GM18951 (cell line): ENCODE measurements around the gene TMEM39B.
A peak's percentile ranks its signal among the peaks of the same experiment; 100 is the strongest.

ENCODE experiments used
- POLR2A ChIP-seq: IDR thresholded peaks from 4 replicates; pipeline ENCODE4 v1.6.1; 2011; ENCODE audit warnings: mild to moderate bottlenecking; ENCODE audit not compliant: insufficient read length, insufficient read depth; ENCODE audit errors: extremely low read depth
- in situ Hi-C: fragments of 300-500 bp; cut with MboI; formaldehyde crosslinking; loops from one replicate; pipeline ENCODE4 v1.12.0; 2022; ENCODE audit warnings: low sequenced_read_pairs, mixed read lengths, inconsistent platforms; ENCODE audit not compliant: unreplicated experiment

The TMEM39B gene

DNA sequence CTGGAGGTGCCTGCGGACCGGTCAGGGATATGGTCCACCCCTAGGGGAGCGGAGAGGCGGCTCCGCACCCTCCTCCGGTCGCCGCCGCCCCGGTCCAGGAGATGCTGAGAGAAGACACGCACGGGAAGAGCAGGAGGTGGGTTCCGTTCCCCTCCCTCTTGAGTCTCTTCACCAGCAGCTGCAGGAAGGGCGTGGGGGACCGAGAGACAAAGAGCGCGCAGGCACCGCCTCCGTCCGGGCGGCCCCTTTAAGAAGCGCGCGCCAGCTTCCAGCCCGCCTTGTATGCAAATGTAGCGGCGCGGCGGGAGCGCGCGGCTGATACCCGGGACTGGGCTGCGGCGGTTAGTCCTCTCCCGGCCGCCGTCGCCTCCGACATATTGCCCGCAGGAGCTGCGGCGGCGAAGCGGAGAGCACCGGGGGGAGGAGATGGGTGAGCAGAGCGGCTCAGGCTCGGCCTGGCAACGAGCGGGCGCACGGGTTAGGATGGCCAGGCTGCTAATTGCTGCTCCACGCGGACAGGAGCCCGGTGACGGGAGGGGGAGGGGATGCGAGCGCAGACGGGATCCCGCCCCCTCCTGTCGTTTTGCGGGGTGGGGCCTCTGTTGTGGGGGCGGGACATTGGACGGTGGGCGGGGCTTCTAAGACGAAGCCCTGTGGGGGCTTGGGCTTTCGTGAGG lies at the start of gene TMEM39B:
Gene TMEM39B (plus strand): TSS at position 318 of the 677 bp plus-strand sequence. CDS start 109 bp downstream, at position 427.
- TF ChIP-seq POLR2A = peak; percentile 93
- in situ Hi-C loops = no loop called here

DNA sequence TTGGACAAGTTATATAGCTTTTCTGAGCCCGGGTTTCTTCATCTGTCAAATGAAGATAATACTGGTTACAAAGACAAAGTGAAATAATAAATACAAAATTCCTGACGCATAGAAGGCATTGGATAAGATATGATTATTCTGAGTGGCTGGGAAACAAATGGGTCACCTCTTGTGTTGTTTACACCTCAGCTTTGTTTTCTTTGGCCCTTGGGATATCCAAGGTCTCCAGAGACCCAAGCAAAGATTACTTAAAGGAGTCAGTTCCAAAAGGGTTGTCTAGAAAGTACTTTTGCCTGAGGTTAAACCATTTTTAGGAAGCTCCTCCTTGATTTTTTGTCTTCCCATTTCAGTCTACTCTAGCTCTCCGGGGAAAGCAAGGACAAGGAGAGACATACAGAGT lies 49.4 kb upstream of the TMEM39B start:
- TF ChIP-seq POLR2A = no peak
- in situ Hi-C loops = no loop called here

- in situ Hi-C loops = no loop called here
Measured at GRCh38 chr1:32025515-32025914, 47.2 kb upstream of the TMEM39B start.

GRCh38 chr1:32028746-32029145 lies 44.0 kb upstream of the TMEM39B start:
- in situ Hi-C loops = no loop called here
- no peak for TF ChIP-seq POLR2A

More at GRCh38 chr1:32025515-32025914, 47.2 kb upstream of the TMEM39B start:
- TF ChIP-seq POLR2A = no peak

DNA sequence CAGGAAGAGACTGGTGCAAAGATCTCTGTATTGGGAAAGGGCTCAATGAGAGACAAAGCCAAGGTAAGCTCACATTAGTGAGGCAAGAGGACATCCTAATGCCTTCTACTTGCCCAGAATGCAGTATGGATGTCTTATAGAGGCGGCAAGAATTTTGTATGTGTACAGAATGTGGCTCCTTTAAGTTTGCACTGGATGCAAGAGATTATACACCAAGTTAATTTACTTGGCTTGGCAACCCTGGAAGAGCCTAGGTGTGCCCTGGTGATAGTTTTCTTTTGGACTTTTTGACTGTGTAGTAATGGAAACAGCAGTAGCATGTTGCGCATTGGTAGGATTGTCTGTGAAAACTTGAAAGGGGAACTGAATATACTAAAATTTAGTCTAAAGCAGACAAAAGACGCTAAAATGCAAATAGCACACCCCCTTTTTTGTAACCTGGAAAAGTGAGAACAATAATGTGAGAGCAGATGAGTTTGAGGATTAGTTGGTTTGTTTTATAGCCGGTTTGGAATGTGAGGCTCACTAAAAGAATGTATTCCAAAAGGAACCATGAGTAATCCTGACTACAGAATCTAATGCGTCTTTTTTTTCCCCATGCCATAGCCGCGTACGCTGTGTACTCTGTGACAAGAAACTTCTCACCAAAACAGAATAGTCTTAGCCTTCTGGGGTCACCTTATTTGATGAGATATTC lies 41.0 kb upstream of the TMEM39B start:
- in situ Hi-C loops = no loop called here

DNA sequence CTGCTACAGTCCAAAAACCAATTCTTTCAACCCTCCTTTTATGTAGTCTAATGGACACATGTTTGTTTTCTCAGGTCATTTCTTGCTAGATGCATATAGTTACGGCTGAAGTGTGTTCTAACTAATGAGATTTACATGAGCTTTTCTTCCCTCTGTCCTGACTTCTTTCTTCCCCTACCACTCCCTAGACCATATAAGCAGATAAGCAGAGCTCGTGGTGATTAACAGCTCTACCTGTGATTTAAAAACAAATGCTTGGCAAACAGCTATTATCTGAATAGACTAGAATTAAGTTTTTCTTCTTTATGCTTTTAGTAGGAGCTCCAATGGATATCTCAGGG lies 40.5 kb upstream of the TMEM39B start:
- in situ Hi-C loops = no loop called here
- TF ChIP-seq POLR2A = no peak

More for the DNA sequence above, 41.0 kb upstream of the TMEM39B start:
- TF ChIP-seq POLR2A = no peak

DNA sequence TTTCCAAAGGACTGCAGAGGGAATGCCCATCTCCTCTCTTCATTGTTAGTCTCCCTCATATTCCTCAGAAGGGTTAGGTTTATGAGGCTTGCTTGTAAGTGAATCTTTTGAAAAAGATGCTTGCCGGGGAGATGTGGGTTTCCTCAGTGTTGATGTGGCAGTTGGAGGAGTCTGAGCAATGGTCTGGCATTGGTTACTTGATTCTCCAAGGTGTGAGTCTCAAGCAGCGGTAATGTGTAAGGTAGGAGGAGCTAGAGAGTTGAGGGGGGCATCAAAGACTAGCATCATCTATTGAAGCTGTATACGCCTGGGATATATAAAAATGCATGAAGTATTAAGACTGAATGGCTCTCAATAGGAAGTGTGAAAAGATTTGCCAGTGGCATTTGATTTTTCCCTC lies 37.6 kb upstream of the TMEM39B start:
- in situ Hi-C loops = no loop called here
- TF ChIP-seq POLR2A = no peak

GRCh38 chr1:32040711-32041110 lies 32.0 kb upstream of the TMEM39B start:
- no peak for TF ChIP-seq POLR2A
- in situ Hi-C loops = no loop called here

DNA sequence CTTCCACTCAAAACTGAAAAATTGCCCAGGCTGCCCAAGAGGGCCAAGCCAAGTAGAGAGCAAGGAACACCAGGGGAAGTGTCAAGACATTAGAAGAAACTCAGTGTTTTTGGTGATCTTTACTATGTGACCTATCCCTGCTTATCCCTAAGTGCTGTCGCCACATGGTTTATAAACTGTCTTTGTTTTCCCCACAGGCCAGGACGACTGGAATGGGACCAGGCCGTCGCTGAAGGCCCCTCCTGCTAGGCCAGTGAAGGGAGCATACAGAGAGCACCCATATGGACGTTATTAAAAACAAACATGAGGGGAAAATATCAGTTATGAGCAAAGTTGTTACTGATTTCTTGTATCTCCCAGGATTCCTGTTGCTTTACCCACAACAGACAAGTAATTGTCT lies 30.4 kb upstream of the TMEM39B start:
- TF ChIP-seq POLR2A = no peak
- in situ Hi-C loops = no loop called here

GRCh38 chr1:32044234-32044633 lies 28.5 kb upstream of the TMEM39B start:
- in situ Hi-C loops = no loop called here
- no peak for TF ChIP-seq POLR2A

DNA sequence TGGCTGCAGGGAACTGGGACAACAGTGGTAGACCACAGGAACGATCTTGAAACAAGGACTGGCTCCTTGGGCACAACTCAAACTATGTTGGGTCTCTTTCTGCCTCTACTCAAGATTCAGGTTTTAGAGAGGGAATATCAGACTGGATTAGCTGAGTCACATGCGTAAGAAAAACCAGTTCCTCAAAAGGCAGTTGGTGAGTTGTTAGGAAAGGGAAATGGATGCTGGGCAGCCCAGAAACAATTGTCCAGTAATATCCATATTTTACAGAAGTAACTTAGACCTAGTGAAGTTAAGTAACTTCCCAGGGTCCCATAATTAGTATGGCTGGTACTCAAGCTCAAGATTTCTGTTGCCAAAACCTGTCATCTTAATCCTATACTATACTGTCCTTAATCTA lies 27.0 kb upstream of the TMEM39B start:
- TF ChIP-seq POLR2A = no peak
- in situ Hi-C loops = no loop called here

- in situ Hi-C loops = no loop called here
- no peak for TF ChIP-seq POLR2A
Measured at GRCh38 chr1:32047701-32048100, 25.0 kb upstream of the TMEM39B start.

DNA sequence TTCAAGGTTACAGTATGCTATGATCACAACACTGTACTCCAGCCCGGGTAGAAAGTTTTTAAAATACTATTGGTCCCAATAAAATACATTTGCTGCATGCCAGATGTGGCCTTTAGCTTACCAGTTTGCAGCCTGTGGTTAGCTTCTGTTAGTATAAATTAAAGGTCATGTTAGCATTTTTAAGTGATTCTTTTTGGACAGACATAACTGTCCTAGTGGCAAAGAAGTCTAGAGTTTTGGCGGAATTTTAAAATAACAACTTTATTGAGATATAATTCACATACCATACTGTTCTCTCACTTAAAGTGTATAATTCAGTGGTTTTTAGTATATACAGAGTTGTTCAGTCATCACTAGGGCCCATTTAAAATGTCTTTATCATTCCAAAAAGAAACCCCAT lies 24.3 kb upstream of the TMEM39B start:
- TF ChIP-seq POLR2A = no peak
- in situ Hi-C loops = no loop called here

DNA sequence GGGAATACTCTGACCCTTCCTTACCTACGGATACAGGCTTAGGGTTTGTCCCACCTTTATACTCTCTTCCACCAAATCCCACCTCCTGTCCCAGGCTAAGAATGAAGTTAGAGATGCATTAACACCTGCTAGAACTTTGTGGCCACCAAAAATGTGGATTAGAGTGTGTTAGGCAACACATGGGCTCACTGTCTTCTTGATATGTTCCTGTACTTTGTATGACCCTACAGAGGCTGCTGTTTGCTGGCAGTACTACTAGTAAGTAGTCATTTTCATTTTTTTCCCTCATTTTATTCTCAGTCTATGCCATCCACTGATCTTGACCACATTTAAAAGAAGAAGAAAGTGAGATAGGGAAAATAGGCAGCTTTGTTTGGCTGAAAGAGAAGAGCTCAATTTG lies 21.0 kb upstream of the TMEM39B start:
- no peak for TF ChIP-seq POLR2A
- in situ Hi-C loops = no loop called here
